Parathyroid adenoma (tissue), 2 donors: Measurements from ENCODE around the gene TNFRSF21.
A peak's percentile ranks its signal among the peaks of the same experiment; 100 is the strongest.

Experiments
- H2AFZ ChIP-seq: fragments of 300-600 bp; sonication (generic); one replicate; pipeline ENCODE4 v1.7.0; 2017; ENCODE audit warnings: antibody characterized with exemption, mild to moderate bottlenecking
- H3K27ac ChIP-seq: fragments of 300-600 bp; sonication (generic); one replicate; pipeline ENCODE4 v1.7.0; 2017
- H3K27me3 ChIP-seq: fragments of 300-600 bp; sonication (generic); one replicate; pipeline ENCODE4 v1.7.0; 2017; ENCODE audit warnings: low read length; ENCODE audit not compliant: control insufficient read depth, insufficient read depth
- H3K36me3 ChIP-seq: fragments of 300-600 bp; sonication (generic); one replicate; pipeline ENCODE4 v1.7.0; 2017; ENCODE audit warnings: low read length; ENCODE audit not compliant: control insufficient read depth, insufficient read depth
- H3K4me1 ChIP-seq: fragments of 300-600 bp; sonication (generic); one replicate; pipeline ENCODE4 v1.7.0; 2017; ENCODE audit warnings: control low read depth
- H3K4me2 ChIP-seq: fragments of 300-600 bp; sonication (generic); one replicate; pipeline ENCODE4 v1.7.0; 2017; ENCODE audit warnings: low read length
- H3K4me3 ChIP-seq: fragments of 300-600 bp; sonication (generic); one replicate; pipeline ENCODE4 v1.7.0; 2017; ENCODE audit warnings: low read depth, low read length
- H3K79me2 ChIP-seq: fragments of 300-600 bp; sonication (generic); one replicate; pipeline ENCODE4 v1.7.0; 2017; ENCODE audit warnings: control low read depth
- H3K9ac ChIP-seq: fragments of 300-600 bp; sonication (generic); one replicate; pipeline ENCODE4 v1.7.0; 2017; ENCODE audit warnings: mild to moderate bottlenecking
- H3K9me3 ChIP-seq: fragments of 300-600 bp; sonication (generic); one replicate; pipeline ENCODE4 v1.7.0; 2017; ENCODE audit warnings: low read length; ENCODE audit not compliant: control insufficient read depth
- CTCF ChIP-seq: fragments of 300-600 bp; sonication (generic); IDR thresholded peaks from one replicate; pipeline ENCODE4 v1.7.0; 2017; ENCODE audit warnings: antibody characterized with exemption, mild to moderate bottlenecking
- donor health status: primary hyperparathyroidism.

TNFRSF21 gene

DNA sequence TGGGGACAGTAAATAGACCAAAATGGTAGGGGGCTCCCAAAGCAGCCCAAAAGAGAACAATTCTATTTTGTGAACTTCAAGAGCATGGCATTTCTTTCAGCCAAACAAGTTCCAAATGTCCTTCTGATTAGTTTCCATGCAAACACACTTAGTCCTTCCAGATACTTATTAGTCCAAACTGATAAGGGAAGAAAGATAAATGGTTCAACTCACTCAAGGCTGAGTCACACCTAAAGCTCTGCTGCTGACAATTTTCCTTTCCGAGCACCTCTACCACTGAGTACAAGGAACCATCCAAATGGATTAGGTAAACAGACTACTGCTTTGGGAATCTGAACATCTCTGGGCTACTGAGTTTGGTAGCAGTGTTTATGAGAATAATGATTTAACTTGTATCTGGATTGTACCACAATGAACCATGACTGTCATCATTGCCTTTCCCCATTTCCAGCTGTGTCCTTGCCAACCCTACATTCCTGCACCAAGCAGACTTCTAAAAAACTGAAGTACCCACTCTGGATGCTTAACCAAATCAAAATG, 71.2 kb downstream of the TNFRSF21 start:
- Histone ChIP-seq H3K79me2 (no peaks in the 10 kb centered on the region), H3K27ac (no peak overlapping the region), H3K4me3 (no peak overlapping the region), H3K9ac (no peak overlapping the region), H3K9me3 (no peaks in the 10 kb centered on the region), H2AFZ (no peak overlapping the region), H3K36me3 (peaks cover 3% of the 10 kb centered on the region), H3K27me3 (no peaks in the 10 kb centered on the region), H3K4me1 (peaks cover 22% of the 10 kb centered on the region), H3K4me2 (no peak overlapping the region)
- TF ChIP-seq CTCF: no peak

DNA sequence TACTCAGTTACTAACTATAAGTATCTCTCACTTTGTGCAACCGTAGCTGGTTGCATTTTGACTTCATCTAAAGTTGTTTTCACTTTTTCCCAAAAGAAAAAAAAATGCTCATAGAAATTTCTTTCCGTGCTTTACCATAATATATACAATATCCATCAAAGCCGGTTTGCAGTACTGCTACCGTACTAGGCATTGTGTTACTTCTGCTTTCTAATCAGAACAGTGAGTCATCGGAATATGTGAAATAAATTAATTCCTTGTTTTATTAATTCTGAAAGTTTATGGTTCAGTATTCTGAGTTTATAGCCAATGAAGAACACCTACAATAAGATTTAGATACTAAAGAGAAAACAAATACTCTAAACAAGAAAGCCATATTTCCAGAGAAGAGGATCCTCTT, 72.5 kb downstream of the TNFRSF21 start:
- Histone ChIP-seq H3K27me3 (no peaks in the 10 kb centered on the region), H3K4me2 (no peak overlapping the region), H3K9ac (no peak overlapping the region), H3K4me3 (no peak overlapping the region), H3K36me3 (peaks cover 2% of the 10 kb centered on the region), H3K9me3 (no peaks in the 10 kb centered on the region), H3K27ac (no peak overlapping the region), H2AFZ (no peak overlapping the region), H3K79me2 (no peaks in the 10 kb centered on the region), H3K4me1 (peaks cover 21% of the 10 kb centered on the region)
- TF ChIP-seq CTCF: no peak

- Histone ChIP-seq H3K9me3 (no peaks in the 10 kb centered on the region), H2AFZ (peak overlapping the region; percentile 38), H3K4me3 (no peak overlapping the region), H3K4me1 (peaks cover 18% of the 10 kb centered on the region), H3K27ac (peak overlapping the region; percentile 5), H3K27me3 (no peaks in the 10 kb centered on the region), H3K36me3 (no peaks in the 10 kb centered on the region), H3K79me2 (no peaks in the 10 kb centered on the region), H3K9ac (no peak overlapping the region), H3K4me2 (peak overlapping the region; percentile 3)
- no peak for TF ChIP-seq CTCF
These were observed 73.5 kb downstream of the TNFRSF21 start for GRCh38 chr6:47235964-47236760.

- Histone ChIP-seq H2AFZ (peak overlapping the region; percentile 38), H3K27ac (no peak overlapping the region), H3K4me1 (peaks cover 18% of the 10 kb centered on the region), H3K4me3 (no peak overlapping the region), H3K9me3 (no peaks in the 10 kb centered on the region), H3K4me2 (no peak overlapping the region), H3K9ac (no peak overlapping the region), H3K79me2 (no peaks in the 10 kb centered on the region), H3K36me3 (no peaks in the 10 kb centered on the region), H3K27me3 (no peaks in the 10 kb centered on the region)
- TF ChIP-seq CTCF: no peak
These were observed 74.3 kb downstream of the TNFRSF21 start for GRCh38 chr6:47235421-47235820.
